ENCODE results near the gene CLRN3.

DNA sequence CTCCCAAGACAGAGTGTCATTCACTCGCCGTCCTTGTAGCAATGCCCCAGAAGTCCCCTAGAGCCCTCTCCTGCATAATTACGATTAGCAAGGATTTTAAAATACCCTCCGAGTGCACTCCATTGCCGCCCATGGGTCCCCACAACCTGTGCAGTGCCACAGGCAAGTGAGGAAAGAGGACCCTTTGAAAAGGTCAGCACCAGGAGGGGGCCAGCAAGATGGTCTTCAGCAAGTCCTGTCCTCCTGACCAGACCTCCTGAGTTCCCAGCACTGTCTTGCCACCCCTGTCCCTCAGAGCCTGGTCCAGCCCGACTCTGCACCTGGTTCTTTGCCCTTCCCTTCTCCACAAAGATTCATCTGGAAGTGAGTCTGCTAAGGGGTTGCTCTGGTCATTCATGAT is 32.1 kb downstream of the CLRN3 start:
- TF ChIP-seq, protein P1, sequence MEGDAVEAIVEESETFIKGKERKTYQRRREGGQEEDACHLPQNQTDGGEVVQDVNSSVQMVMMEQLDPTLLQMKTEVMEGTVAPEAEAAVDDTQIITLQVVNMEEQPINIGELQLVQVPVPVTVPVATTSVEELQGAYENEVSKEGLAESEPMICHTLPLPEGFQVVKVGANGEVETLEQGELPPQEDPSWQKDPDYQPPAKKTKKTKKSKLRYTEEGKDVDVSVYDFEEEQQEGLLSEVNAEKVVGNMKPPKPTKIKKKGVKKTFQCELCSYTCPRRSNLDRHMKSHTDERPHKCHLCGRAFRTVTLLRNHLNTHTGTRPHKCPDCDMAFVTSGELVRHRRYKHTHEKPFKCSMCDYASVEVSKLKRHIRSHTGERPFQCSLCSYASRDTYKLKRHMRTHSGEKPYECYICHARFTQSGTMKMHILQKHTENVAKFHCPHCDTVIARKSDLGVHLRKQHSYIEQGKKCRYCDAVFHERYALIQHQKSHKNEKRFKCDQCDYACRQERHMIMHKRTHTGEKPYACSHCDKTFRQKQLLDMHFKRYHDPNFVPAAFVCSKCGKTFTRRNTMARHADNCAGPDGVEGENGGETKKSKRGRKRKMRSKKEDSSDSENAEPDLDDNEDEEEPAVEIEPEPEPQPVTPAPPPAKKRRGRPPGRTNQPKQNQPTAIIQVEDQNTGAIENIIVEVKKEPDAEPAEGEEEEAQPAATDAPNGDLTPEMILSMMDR (IDR thresholded peaks at IDR 0.05) = no peak
- TF ChIP-seq POLR2A (IDR thresholded peaks at IDR 0.05) = no peak
